Astrocyte of the cerebellum (primary cell): Measurements from ENCODE around the gene PALS1.

Experiments used
- DNase-seq: peaks from one replicate; pipeline ENCODE4 v3.0.0-alpha.2; 2011; ENCODE audit warnings: low read depth
- H3K4me3 ChIP-seq: 2 replicates; pipeline ENCODE4 v1.5.1; 2011; ENCODE audit warnings: mild to moderate bottlenecking, low read depth, low read length, moderate library complexity
- in situ Hi-C: cut with HindIII; loops from 2 replicates; pipeline ENCODE4 v1.10.0; 2017; ENCODE audit warnings: low sequenced_read_pairs
- TF ChIP-seq, protein P1 (sequence below): IDR thresholded peaks from 2 replicates; pipeline ENCODE4 v1.5.1; 2012; ENCODE audit warnings: low read length, low read depth, moderate library complexity, mild to moderate bottlenecking; ENCODE audit errors: missing control alignments

Gene PALS1

DNA sequence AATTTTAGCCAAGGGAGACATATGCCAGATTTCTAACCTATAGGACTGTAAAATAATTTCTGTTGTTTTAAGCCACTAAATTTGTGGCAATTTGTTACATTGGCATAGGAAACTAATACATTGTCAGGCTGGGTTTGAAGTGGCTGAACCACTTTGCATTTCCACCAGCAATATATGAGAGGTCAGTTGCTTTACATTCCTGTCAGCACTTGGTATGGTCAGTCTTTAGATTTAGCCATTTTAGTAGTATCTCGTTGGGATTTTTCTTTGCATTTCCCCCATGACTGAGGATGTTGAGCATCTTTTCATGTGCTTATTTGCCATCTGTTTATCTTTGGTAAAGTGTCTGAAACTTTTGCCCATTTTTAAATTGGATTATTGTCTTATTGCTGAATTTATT, 3.9 kb downstream of the PALS1 start:
- no peak overlapping the region for H3K4me3 ChIP-seq
- TF ChIP-seq, protein P1, sequence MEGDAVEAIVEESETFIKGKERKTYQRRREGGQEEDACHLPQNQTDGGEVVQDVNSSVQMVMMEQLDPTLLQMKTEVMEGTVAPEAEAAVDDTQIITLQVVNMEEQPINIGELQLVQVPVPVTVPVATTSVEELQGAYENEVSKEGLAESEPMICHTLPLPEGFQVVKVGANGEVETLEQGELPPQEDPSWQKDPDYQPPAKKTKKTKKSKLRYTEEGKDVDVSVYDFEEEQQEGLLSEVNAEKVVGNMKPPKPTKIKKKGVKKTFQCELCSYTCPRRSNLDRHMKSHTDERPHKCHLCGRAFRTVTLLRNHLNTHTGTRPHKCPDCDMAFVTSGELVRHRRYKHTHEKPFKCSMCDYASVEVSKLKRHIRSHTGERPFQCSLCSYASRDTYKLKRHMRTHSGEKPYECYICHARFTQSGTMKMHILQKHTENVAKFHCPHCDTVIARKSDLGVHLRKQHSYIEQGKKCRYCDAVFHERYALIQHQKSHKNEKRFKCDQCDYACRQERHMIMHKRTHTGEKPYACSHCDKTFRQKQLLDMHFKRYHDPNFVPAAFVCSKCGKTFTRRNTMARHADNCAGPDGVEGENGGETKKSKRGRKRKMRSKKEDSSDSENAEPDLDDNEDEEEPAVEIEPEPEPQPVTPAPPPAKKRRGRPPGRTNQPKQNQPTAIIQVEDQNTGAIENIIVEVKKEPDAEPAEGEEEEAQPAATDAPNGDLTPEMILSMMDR = no peak
- in situ Hi-C loops = loop anchor here (10.0 kb wide), 1 partner anchor 60 kb away; the partner anchor contains the start of gene GARIN2
- DNase-seq = no peak

DNA sequence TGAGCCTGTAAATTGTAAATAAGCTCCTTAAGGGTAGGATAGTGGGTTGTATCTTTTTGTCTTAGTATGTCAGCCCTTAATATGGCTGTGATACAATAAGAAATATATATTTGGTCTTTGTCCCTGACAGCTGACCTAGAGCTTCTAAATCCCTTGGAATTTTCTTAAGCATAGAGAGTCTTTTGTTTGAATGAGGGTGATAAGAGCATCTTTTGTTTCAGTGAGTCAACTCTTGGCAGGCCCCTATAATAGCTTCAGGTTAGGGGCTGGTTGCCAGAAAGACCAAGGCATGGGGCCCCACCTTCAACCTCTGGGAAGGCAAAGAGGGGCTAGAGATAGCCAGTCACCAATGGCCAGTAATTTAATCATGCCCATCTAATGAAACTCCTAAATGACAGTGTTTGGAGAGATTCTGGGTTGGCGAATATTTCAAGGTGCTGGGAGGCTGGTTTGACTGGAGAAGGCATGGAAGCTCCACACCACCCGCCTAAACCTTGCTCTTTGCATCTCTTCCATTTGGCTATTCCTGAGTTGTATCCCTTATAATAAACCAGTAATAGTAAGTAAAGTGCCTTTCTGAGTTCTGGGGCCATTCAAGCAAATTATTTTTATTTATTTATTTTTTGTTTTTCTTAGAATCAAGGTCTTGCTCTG, 10.5 kb downstream of the PALS1 start:
- in situ Hi-C loops = no loop called here
- TF ChIP-seq, protein P1 = no peak
- H3K4me3 ChIP-seq = no peak overlapping the region
- no peak for DNase-seq

DNA sequence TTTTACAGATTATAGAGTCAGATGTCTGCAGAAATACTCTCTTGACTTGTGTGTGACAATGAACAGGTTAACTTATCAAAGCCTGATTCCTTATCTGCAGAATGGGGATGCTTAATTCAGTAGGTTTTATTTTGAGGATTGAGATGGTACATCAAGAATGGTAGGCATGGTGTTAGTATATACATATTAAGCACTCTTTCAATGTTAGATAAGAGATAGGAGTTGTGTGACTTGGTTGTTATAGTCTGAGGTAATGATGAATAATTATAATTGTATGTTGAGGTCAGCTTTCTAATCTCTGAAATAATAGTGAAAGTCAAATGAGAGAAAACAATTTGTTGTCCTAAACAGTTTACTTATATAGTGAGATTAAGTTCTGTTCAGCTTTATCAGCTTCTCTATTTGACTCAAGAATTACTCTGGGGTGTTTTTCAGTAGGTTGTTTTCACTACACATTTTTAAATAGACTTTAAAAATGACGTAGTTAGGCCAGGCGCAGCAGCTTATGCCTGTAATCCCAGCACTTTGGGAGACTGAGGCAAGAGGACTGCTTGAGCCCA, 11.9 kb downstream of the PALS1 start:
- no peak for DNase-seq
- in situ Hi-C loops = no loop called here
- H3K4me3 ChIP-seq = no peak overlapping the region
- TF ChIP-seq, protein P1 = no peak

DNA sequence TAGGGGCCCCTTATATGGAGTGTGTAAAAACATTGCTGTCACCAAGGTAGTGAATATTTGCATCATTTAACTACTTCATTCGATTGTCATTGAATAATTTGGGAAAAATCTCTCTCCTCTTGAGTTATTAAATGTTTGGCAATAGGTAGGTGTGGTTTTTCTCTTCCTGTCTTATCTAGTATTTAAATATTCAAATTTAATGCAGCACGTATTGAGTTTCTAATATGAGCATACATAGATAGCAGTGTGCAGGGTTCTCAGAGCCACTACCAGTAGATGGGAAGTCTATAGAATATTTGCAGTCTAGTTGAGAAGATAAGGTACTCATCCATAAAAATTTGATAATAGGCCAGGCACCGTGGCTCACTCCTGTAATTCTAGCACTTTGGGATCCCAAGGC, 16.7 kb downstream of the PALS1 start:
- TF ChIP-seq, protein P1 = no peak
- in situ Hi-C loops = no loop called here
- no peak for DNase-seq
- H3K4me3 ChIP-seq = no peak overlapping the region

DNA sequence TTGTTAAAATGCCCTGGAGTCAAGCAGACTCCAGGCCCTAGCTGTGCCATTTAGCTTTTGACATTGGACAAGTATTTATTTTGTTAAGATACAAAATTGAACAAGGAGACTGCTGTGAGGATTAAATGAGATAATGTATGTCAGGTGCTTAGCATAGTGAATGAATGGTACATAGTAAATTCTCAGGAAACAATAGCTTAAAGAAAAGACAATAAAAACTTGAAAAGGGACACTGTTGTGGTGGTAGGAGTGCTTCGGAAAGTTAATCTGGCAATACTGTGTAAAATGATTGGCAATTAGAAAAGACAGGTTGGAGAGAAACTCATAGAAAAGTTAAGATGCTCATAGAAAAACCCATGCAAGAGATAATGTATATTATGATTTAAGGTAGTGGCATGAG, 19.7 kb downstream of the PALS1 start:
- no peak overlapping the region for H3K4me3 ChIP-seq
- DNase-seq = no peak
- in situ Hi-C loops = no loop called here
- TF ChIP-seq, protein P1 = no peak

DNA sequence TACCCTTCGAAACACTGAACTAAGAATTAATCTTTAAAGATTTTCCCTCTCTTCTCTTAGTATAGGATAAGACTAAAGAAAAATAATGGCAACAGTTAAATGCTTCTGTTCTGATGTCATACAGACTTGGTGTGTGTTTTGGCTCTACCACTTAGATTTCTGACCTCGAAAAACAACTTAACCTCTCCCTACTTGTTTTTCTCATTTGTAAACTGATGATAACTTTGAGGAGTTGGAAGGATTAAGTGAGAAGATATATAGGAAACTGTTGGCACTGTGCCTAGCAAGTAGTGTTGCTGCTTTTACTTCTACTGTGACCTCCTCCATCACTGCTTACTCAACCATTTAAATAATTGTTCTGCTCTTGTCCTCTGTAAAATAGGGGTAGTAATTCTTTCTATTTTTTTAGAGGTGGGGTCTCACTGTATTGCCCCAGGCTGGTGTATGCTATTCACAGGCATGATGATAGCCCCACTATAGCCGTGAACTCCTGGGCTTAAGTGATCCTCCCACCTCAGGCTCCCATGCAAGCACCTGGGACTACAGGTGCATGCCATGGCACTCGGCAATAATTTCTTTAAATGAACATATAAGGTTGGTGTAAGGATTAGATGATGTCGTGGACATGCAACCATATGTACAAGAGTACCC, 22.4 kb downstream of the PALS1 start:
- H3K4me3 ChIP-seq = no peak overlapping the region
- TF ChIP-seq, protein P1 = no peak
- in situ Hi-C loops = no loop called here
- no peak for DNase-seq
